SK-N-SH (cell line): ENCODE results near the gene NEMP1. TPM values are rescaled to one million over a fixed set of nuclear protein-coding genes. Genes with fewer than 3 reads are reported as not detected.

Experiments
- CTCF ChIA-PET: fragments of 300-600, 350-600 bp; formaldehyde crosslinking; extraction: SDS; loops from one replicate; lab custom pipeline; 2021; lab: Yijun Ruan, JAX
- POLR2A ChIA-PET: fragments of 350-600 bp; sonication (Branson Sonifier 250); formaldehyde crosslinking; extraction: SDS; loops from one replicate; lab custom pipeline; 2020; ENCODE audit warnings: antibody characterized with exemption, inconsistent platforms; lab: Yijun Ruan, JAX
- DNase-seq: peaks from one replicate; pipeline ENCODE4 v3.0.0; 2012
- H2AFZ ChIP-seq: fragments of 200-600 bp; sonication (generic); 2 replicates; pipeline ENCODE4 v1.8.1; 2016; ENCODE audit warnings: antibody characterized with exemption, mild to moderate bottlenecking, low read depth
- H3F3A ChIP-seq: fragments of 200-600 bp; sonication (generic); replicated peaks from 2 replicates; pipeline ENCODE3; 2016; ENCODE audit warnings: antibody characterized with exemption, mild to moderate bottlenecking; ENCODE audit not compliant: insufficient read depth
- H3K27ac ChIP-seq, 2 experiments: fragments of 200-500 bp in 1 of 2; fragments of 200-600 bp in 1 of 2; sonication (Bioruptor generic) in 1 of 2; sonication (generic), shearing (Covaris generic) in 1 of 2; 2 replicates each; pipeline versions ENCODE4 v1.5.1 to v1.6.1; 2014 to 2016; ENCODE audit warnings: low read depth in 2 of 2, inconsistent platforms in 1 of 2, low read length in 1 of 2, mild to moderate bottlenecking in 1 of 2, mixed read lengths in 1 of 2
- H3K27me3 ChIP-seq: fragments of 200-600 bp; sonication (generic), shearing (Covaris generic); 2 replicates; pipeline ENCODE4 v1.6.1; 2016; ENCODE audit warnings: mixed run types; ENCODE audit not compliant: insufficient read depth
- H3K36me3 ChIP-seq, 2 experiments: fragments of 200-500 bp in 1 of 2; fragments of 200-600 bp in 1 of 2; sonication (Bioruptor generic) in 1 of 2; sonication (generic) in 1 of 2; replicated peaks in 1 of 2; 2 replicates each; pipeline versions ENCODE3 to v1.5.1; 2014 to 2016; ENCODE audit warnings: low read length in 1 of 2, mild to moderate bottlenecking in 1 of 2; ENCODE audit not compliant: insufficient read depth in 2 of 2, control insufficient read depth in 1 of 2
- H3K4me1 ChIP-seq, 2 experiments: fragments of 200-500 bp in 1 of 2; fragments of 200-600 bp in 1 of 2; sonication (Bioruptor generic) in 1 of 2; sonication (generic), shearing (Covaris generic) in 1 of 2; 2 replicates each; pipeline versions ENCODE4 v1.5.1 to v1.6.1; 2014 to 2016; ENCODE audit warnings: low read depth in 1 of 2, low read length in 1 of 2, mixed run types in 1 of 2; ENCODE audit not compliant: insufficient read depth in 2 of 2, control insufficient read depth in 1 of 2
- H3K4me2 ChIP-seq: fragments of 200-600 bp; sonication (generic), shearing (Covaris generic); 2 replicates; pipeline ENCODE4 v1.6.1; 2017; ENCODE audit warnings: mixed run types
- H3K4me3 ChIP-seq, 2 experiments: fragments of 200-500 bp in 1 of 2; fragments of 200-600 bp in 1 of 2; sonication (Bioruptor generic) in 1 of 2; sonication (generic), shearing (Covaris generic) in 1 of 2; 2 replicates each; pipeline versions ENCODE4 v1.5.1 to v1.8.1; 2014 to 2016; ENCODE audit warnings: low read depth in 2 of 2, inconsistent platforms in 1 of 2, low read length in 1 of 2, mild to moderate bottlenecking in 1 of 2, mixed read lengths in 1 of 2, moderate library complexity in 1 of 2
- H3K79me2 ChIP-seq: fragments of 200-600 bp; sonication (generic); 2 replicates; pipeline ENCODE4 v1.8.1; 2017; ENCODE audit warnings: mild to moderate bottlenecking; ENCODE audit not compliant: insufficient read depth
- H3K9ac ChIP-seq: fragments of 200-600 bp; sonication (generic); 2 replicates; pipeline ENCODE4 v1.6.1; 2017; ENCODE audit warnings: mixed run types
- H3K9me2 ChIP-seq: fragments of 200-600 bp; sonication (generic); 2 replicates; pipeline ENCODE4 v1.6.1; 2017; ENCODE audit warnings: mixed run types
- H3K9me3 ChIP-seq: fragments of 200-600 bp; sonication (generic); 2 replicates; pipeline ENCODE4 v1.6.1; 2017; ENCODE audit warnings: mixed run types, mild to moderate bottlenecking, moderate library complexity
- H4K20me1 ChIP-seq: fragments of 200-600 bp; sonication (generic); 2 replicates; pipeline ENCODE4 v1.6.1; 2017; ENCODE audit warnings: mild to moderate bottlenecking, mixed run types; ENCODE audit not compliant: insufficient read depth
- EZH2phosphoT487 ChIP-seq: fragments of 200-600 bp; sonication (generic); IDR thresholded peaks from 2 replicates; pipeline ENCODE4 v1.6.1; 2017; ENCODE audit warnings: low read depth, mixed run types, mild to moderate bottlenecking, antibody characterized with exemption, moderate library complexity, borderline replicate concordance
- FOSL2 ChIP-seq: IDR thresholded peaks from 2 replicates; pipeline ENCODE4 v1.4.0; 2012; ENCODE audit warnings: low read depth, mild to moderate bottlenecking, moderate library complexity, borderline replicate concordance
- FOXJ3 ChIP-seq: sonication (generic); formaldehyde crosslinking; IDR thresholded peaks from 2 replicates; pipeline ENCODE4 v1.5.1; 2020; ENCODE audit warnings: mild to moderate bottlenecking, missing genetic modification reagents
- FOXM1 ChIP-seq: IDR thresholded peaks from 2 replicates; pipeline ENCODE4 v1.4.0; 2012; ENCODE audit warnings: low read depth, mild to moderate bottlenecking
- MXI1 ChIP-seq: IDR thresholded peaks from 2 replicates; pipeline ENCODE4 v1.6.1; 2012; ENCODE audit warnings: mild to moderate bottlenecking, low read depth, low read length, improper control_type of control experiment
- NFIC ChIP-seq: IDR thresholded peaks from 2 replicates; pipeline ENCODE4 v1.4.0; 2012; ENCODE audit warnings: borderline replicate concordance
- RCOR1 ChIP-seq: fragments of 150-350 bp; IDR thresholded peaks from 2 replicates; pipeline ENCODE4 v1.6.1; 2017; ENCODE audit warnings: antibody characterized with exemption, low read length
- RXRA ChIP-seq: IDR thresholded peaks from 2 replicates; pipeline ENCODE4 v1.4.0; 2012; ENCODE audit warnings: low read depth, mild to moderate bottlenecking, borderline replicate concordance
- SIN3A ChIP-seq: IDR thresholded peaks from 2 replicates; pipeline ENCODE4 v1.6.1; 2012; ENCODE audit warnings: low read depth, mild to moderate bottlenecking, low read length, moderate library complexity, borderline replicate concordance
- TCF12 ChIP-seq: IDR thresholded peaks from 2 replicates; pipeline ENCODE4 v1.4.0; 2012
- TEAD4 ChIP-seq: IDR thresholded peaks from 2 replicates; pipeline ENCODE4 v1.4.0; 2012; ENCODE audit warnings: mild to moderate bottlenecking, borderline replicate concordance; ENCODE audit not compliant: insufficient read depth
- WGBS: methylation state at CpG from one replicate; pipeline ENCODE4 v1.1.6; 2017; ENCODE audit warnings: low lambda C conversion rate; 5-methylcytosine and 5-hydroxymethylcytosine counted together
- polyA plus RNA-seq, 3 experiments: library from polyadenylated mRNA; depleted of rRNA; stranded (reverse); fragments of >200 nt; gene quantifications; 2 replicates each; pipeline ENCODE4 v1.2.3, GENCODE V29; 2012
- TF ChIP-seq, protein P1 (sequence below): fragments of 150-350 bp; IDR thresholded peaks from 2 replicates; pipeline ENCODE4 v1.6.1; 2016; ENCODE audit warnings: mild to moderate bottlenecking, low read depth, low read length
- TF ChIP-seq, protein P2 (sequence below): IDR thresholded peaks from 2 replicates; pipeline ENCODE4 v1.4.0; 2012; ENCODE audit warnings: low read depth

NEMP1 gene
- polyA plus RNA-seq, 1 of the 3 experiments (the other 2 are of a cell fraction): 6.2 TPM

DNA sequence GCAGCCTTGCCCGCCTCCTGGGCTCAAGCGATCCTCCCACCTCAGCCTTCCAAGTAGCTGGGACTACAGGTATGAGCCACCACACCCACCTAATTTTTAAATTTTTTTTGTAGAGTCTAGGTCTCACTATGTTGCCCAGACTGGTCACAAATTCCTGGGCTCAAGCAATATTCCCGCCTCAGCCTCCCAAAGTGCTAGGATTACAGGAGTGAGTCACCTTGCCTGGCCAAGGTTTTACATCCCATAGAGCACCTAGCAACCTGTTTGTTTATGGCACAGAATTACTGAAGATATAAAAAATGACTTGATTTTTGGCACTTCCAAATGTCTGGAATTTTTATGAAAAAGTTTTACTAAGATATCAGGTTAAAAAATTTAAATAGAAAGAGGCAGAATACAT lies 45.2 kb downstream of the NEMP1 start:
- CTCF ChIA-PET: interaction anchor here (1.4 to 10.5 kb wide), 3 partner anchors 10 to 28 kb away, joined by 4 to 101 read pairs (median 4); partner anchors contain the start of genes TAC3 and ZBTB39
- Histone ChIP-seq H2AFZ (no peak overlapping the region), H3K27ac (no peak overlapping the region), H4K20me1 (no peaks in the 10 kb centered on the region), H3K9ac (no peak overlapping the region), H3K4me1 (peaks cover 0 to 27% of the 10 kb centered on the region in 2 experiments; a peak in 1 of 4 replicates), H3K36me3 (no peaks in the 10 kb centered on the region), H3K27me3 (peaks cover 5% of the 10 kb centered on the region; the same call in 1 of the 2 replicates), H3K4me2 (no peak overlapping the region), H3K79me2 (no peaks in the 10 kb centered on the region), H3K9me3 (no peaks in the 10 kb centered on the region), H3K4me3 (no peak overlapping the region), H3K9me2 (no peaks in the 10 kb centered on the region), H3F3A (no peaks in the 10 kb centered on the region)
- WGBS: 82% methylated on average over 3 of the region's 3 CpGs
- POLR2A ChIA-PET: no interaction called here
- TF ChIP-seq EZH2phosphoT487 (no peak), TEAD4 (no peak)
- no peak for DNase-seq

DNA sequence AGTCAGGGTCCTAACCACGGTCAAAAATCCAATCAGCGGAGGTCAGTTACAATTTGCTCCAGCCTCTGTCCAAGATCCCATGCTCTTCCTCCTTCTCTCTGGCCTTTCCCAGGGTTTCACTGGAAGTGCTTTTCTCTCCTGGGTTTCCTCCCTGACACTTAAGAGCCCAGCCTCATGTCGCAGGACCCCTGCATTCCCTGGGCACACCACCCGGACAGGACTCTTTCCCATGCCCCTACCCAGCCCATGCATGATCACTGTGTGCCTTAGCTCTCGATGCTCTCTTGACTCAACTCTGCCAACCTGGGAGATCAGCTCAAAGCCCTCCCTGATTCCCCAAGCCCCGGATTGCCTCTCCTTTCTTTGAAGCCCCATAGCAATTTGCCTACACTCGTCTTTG lies 46.8 kb downstream of the NEMP1 start:
- Histone ChIP-seq H3K9ac (no peak overlapping the region), H3K27ac (no peak overlapping the region), H4K20me1 (no peaks in the 10 kb centered on the region), H3F3A (no peaks in the 10 kb centered on the region), H3K27me3 (peaks cover 5% of the 10 kb centered on the region; the same call in 1 of the 2 replicates), H3K79me2 (no peaks in the 10 kb centered on the region), H3K9me2 (no peaks in the 10 kb centered on the region), H3K9me3 (no peaks in the 10 kb centered on the region), H3K36me3 (no peaks in the 10 kb centered on the region), H3K4me2 (no peak overlapping the region), H2AFZ (no peak overlapping the region), H3K4me3 (no peak overlapping the region), H3K4me1 (peaks cover 0 to 42% of the 10 kb centered on the region in 2 experiments; a peak in 2 of 4 replicates)
- ChIA-PET CTCF (interaction anchor here (1.0 to 10.5 kb wide), 11 partner anchors 10 to 551 kb away, joined by 3 to 101 read pairs (median 5); partner anchors contain the start of genes STAT6, TAC3 and ZBTB39), POLR2A (no interaction called here)
- TF ChIP-seq EZH2phosphoT487: no peak
- TF ChIP-seq TEAD4: no peak
- TF ChIP-seq FOXJ3 (CRISPR knock-in tag): no peak
- TF ChIP-seq RCOR1: no peak
- TF ChIP-seq SIN3A: no peak
- no peak for TF ChIP-seq RXRA
- no peak for TF ChIP-seq MXI1
- TF ChIP-seq FOSL2: no peak
- no peak for TF ChIP-seq TCF12
- TF ChIP-seq NFIC: no peak
- TF ChIP-seq, protein P1, sequence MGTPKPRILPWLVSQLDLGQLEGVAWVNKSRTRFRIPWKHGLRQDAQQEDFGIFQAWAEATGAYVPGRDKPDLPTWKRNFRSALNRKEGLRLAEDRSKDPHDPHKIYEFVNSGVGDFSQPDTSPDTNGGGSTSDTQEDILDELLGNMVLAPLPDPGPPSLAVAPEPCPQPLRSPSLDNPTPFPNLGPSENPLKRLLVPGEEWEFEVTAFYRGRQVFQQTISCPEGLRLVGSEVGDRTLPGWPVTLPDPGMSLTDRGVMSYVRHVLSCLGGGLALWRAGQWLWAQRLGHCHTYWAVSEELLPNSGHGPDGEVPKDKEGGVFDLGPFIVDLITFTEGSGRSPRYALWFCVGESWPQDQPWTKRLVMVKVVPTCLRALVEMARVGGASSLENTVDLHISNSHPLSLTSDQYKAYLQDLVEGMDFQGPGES: no peak
- TF ChIP-seq, protein P2, sequence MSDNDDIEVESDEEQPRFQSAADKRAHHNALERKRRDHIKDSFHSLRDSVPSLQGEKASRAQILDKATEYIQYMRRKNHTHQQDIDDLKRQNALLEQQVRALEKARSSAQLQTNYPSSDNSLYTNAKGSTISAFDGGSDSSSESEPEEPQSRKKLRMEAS: no peak
- no peak for TF ChIP-seq FOXM1
- DNase-seq: no peak
- 56% methylated on average over 7 of the region's 7 CpGs for WGBS
